Activated CD4-positive, alpha-beta T cell treated with anti-CD3 and anti-CD28 coated beads, Interleukin-2, amount 10 ng/mL, durations not matched to agents 7 days and 5 days (primary cell): ENCODE data around the gene ZNF616. TPM values are rescaled to one million over a fixed set of nuclear protein-coding genes. Genes with fewer than 3 reads are reported as not detected.

Source experiments
- CTCF ChIA-PET: fragments of 350-600 bp; sonication (Branson Sonifier 250); formaldehyde crosslinking; loops from one replicate; lab custom pipeline; 2021; ENCODE audit warnings: antibody characterized with exemption; lab: Charles Lee
- POLR2A ChIA-PET: fragments of 350-600 bp; sonication (Branson Sonifier 250); formaldehyde crosslinking; loops from one replicate; lab custom pipeline; 2021; ENCODE audit warnings: antibody characterized with exemption; lab: Charles Lee
- DNase-seq: peaks from one replicate; pipeline ENCODE4 v3.0.0-alpha.2; 2020
- H3K27ac Mint-ChIP-seq: one replicate; pipeline ENCODE4 v1.8.0; 2021; ENCODE audit warnings: mild to moderate bottlenecking, moderate library complexity, mixed read lengths
- H3K27me3 Mint-ChIP-seq: one replicate; pipeline ENCODE4 v1.8.0; 2021; ENCODE audit warnings: mixed read lengths
- H3K36me3 Mint-ChIP-seq: one replicate; pipeline ENCODE4 v1.8.0; 2021; ENCODE audit warnings: low read depth, mixed read lengths
- H3K4me1 Mint-ChIP-seq: one replicate; pipeline ENCODE4 v1.8.0; 2021; ENCODE audit warnings: mixed read lengths
- H3K4me3 Mint-ChIP-seq: one replicate; pipeline ENCODE4 v1.8.0; 2021; ENCODE audit warnings: mild to moderate bottlenecking, moderate library complexity, mixed read lengths
- H3K9me3 Mint-ChIP-seq: one replicate; pipeline ENCODE4 v1.8.0; 2021; ENCODE audit warnings: mixed read lengths
- total RNA-seq, 2 experiments: library from RNA; stranded (reverse); gene quantifications; one replicate each; pipeline ENCODE4 v1.2.3, GENCODE V29; 2021

Gene ZNF616
- 1 to 10 TPM; 7.5 to 8.3 TPM for total RNA-seq

DNA sequence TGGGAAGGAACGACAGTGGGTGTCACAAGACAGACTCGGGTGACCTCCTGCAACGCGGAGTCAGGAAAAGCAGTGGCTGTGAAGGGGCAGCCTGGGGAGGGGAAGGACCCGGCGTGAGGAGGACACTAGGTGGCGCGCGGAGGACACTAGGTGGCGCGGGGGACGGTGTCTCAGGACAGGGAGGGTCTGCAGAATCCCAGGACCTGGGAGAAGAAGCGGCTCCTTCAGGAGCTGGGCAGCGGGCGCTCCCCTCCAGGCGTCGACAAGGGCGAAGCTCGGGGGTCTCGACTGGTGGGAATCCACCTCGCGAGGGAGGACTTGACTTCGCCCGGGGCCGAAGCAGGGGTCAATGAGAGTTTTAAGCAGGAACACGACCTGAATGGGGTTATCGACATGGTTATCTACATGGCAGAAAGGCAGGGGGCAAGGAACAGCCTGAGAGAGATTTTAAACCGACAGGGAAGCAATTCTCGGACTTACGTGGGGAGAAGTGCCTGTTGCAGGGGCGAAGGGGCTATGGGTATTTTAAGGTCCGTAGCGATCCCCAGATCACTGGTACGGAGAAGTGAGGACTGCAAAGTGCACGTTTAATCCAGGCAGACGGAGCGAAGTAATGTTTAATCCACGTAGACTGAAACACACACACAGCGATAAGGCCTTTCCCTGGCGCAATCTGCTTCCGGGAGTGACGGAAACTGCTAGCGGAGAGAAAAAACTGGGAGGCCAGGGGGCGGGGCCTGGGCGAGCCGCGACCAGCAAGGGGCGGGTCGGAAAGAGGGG, at the start of gene ZNF616:
ZNF616 (minus strand) TSS at position 687 of the 780 bp plus-strand sequence. CDS start 9,426 bp downstream, outside the sequence.
- peak; percentile 97 for DNase-seq
- Mint-ChIP-seq H3K27me3 (no peaks in the 10 kb centered on the region), H3K4me3 (peak within 1 kb of the TSS; percentile 92), H3K9me3 (peaks cover 49% of the 10 kb centered on the region), H3K4me1 (peaks cover 29% of the 10 kb centered on the region), H3K36me3 (peaks cover 54% of the 10 kb centered on the region), H3K27ac (peak within 1 kb of the TSS; percentile 97)
- POLR2A ChIA-PET = no interaction called here
- CTCF ChIA-PET = interaction anchor here (0.7 to 1.6 kb wide), 3 partner anchors 50 to 1329 kb away, joined by 3 to 7 read pairs (median 6); partner anchors contain the start of gene PPP2R1A

DNA sequence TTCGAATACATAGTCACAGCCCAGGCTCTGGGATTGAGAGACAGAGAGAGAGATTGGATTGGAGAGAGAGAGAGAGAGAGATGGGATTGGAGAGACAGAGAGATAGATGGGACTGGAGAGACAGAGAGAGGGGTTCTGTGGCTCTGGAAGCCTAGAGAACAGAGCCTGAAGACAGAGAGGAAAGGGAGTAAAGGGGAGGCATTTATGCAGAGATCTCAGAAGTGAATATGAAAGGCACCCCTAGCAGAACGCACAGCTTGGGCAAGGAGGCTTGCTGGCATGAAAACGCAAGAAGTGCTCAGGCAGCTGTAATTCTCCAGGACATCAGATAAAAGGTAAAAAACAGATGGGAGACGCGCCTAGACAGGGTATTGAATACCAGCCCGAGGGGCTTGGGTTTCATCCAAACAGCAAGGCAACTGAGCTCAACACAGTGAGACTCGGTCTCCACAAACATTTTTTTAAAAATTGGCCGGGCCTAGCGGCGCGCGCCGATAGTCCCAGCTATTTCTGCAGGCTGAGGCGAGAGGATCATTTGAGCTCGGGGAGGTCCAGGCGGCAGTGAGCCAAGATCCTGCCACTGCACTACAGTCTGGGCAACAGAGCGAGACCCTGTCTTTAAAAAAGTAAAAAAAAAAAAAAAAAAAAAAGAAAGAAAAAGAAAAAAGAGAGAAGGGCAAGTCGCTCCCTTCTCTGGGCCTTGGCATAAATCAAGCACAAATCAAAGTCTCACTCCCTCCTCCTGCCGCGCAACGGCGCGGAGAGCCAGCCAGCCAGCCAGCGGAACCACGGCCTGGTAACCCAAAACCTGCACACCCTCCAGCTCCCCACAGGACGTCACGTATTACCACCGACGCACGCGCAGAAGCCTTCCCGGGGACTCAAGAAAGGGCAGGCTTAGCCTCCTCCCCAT, 49.3 kb upstream of the ZNF616 start:
- ChIA-PET POLR2A (interaction anchor here (0.7 kb wide), 1 partner anchor 17 kb away, joined by 3 read pairs; no protein-coding TSS in a partner anchor), CTCF (interaction anchor here (0.8 to 1.7 kb wide), 6 partner anchors 8 to 50 kb away, joined by 3 to 7 read pairs (median 4); partner anchors contain the start of gene ZNF616)
- DNase-seq = no peak
- Mint-ChIP-seq H3K27ac (peak overlapping the region; percentile 97), H3K27me3 (no peaks in the 10 kb centered on the region), H3K4me3 (peak overlapping the region; percentile 85), H3K9me3 (peaks cover 6% of the 10 kb centered on the region), H3K36me3 (peaks cover 23% of the 10 kb centered on the region), H3K4me1 (peaks cover 31% of the 10 kb centered on the region)

DNA sequence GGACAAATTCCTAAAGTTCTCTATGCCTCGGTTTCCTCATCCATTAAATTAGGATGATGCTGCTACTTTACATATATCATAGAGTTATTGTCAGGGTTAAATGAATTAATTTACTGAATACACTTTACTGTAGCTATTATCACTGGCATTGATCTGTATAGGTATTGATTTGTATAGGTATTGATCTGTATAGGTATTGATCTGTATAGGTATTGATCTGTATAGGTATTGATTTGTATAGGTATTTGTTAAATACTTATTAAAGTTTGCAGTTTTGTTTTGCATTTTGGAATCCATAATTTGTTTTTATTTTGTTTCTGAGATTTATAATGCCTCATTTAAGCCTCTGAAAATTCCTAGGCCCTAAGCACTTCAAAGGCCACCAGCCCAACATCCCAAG, 47.7 kb upstream of the ZNF616 start:
- peaks cover 11% of the 10 kb centered on the region for H3K36me3 Mint-ChIP-seq

DNA sequence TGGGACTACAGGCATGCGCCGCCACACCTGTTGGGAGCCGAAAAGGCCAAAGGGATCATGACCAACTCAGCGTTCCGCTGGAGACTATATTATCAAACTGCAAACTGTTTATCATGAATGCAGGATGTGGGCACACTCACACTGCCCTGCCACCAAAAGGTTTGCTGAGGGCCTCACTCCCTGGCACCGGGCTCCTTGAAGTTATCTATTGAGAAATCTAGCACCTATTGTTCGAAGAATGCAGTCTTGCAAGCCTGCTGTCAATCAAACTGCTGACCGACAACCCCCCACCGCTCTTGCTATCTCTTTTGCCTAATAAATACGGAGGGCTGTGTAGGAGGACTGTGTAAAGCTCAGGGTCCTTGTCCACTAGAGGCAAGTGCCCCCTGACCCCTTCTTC, 36.8 kb upstream of the ZNF616 start:
- no peak overlapping the region for H3K27ac Mint-ChIP-seq
- no peak for DNase-seq
- ChIA-PET CTCF (interaction anchor here (1.0 kb wide), 1 partner anchor 21 kb away, joined by 3 read pairs; no protein-coding TSS in a partner anchor), POLR2A (no interaction called here)
- H3K4me3 Mint-ChIP-seq = no peak overlapping the region
- H3K36me3 Mint-ChIP-seq = peaks cover 7% of the 10 kb centered on the region
- H3K27me3 Mint-ChIP-seq = no peaks in the 10 kb centered on the region
- peaks cover 7% of the 10 kb centered on the region for H3K4me1 Mint-ChIP-seq
- H3K9me3 Mint-ChIP-seq = peaks cover 26% of the 10 kb centered on the region

More for the DNA sequence above, 47.7 kb upstream of the ZNF616 start:
- DNase-seq = no peak
- POLR2A ChIA-PET = no interaction called here
- CTCF ChIA-PET = no interaction called here
- Mint-ChIP-seq H3K27me3 (no peaks in the 10 kb centered on the region), H3K4me3 (no peak overlapping the region), H3K9me3 (peaks cover 8% of the 10 kb centered on the region), H3K27ac (no peak overlapping the region), H3K4me1 (peaks cover 21% of the 10 kb centered on the region)

DNA sequence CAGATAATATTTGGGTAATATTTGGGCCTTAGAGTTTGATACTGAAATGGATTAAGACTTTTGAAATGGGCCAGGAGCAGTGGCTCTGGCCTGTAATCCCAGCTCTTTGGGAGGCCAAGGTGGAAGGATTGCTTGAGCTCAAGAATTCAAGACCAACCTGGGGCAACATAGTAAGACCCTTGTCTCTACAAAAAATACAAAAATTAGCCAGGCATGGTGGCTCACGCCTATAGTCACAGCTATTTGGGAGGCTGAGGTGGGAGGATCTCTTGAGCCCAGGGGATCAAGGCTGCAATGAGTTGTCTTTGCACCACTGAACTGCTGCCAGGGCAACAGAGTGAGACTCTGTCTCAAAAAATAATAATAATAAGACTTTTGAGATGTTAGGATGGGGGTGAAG, 32.6 kb upstream of the ZNF616 start:
- no peaks in the 10 kb centered on the region for H3K27me3 Mint-ChIP-seq
- H3K4me3 Mint-ChIP-seq = peak overlapping the region; percentile 83
- DNase-seq = no peak
- H3K9me3 Mint-ChIP-seq = peaks cover 38% of the 10 kb centered on the region
- POLR2A ChIA-PET = interaction anchor here (1.0 kb wide), 1 partner anchor 17 kb away, joined by 3 read pairs; the partner anchor contains the start of gene PPP2R1A
- H3K4me1 Mint-ChIP-seq = peaks cover 29% of the 10 kb centered on the region
- H3K36me3 Mint-ChIP-seq = peaks cover 44% of the 10 kb centered on the region
- H3K27ac Mint-ChIP-seq = peak overlapping the region; percentile 93
- CTCF ChIA-PET = interaction anchor here (0.9 to 1.6 kb wide), 2 partner anchors 9 to 17 kb away, joined by 3 to 4 read pairs; partner anchors contain the start of gene PPP2R1A

DNA sequence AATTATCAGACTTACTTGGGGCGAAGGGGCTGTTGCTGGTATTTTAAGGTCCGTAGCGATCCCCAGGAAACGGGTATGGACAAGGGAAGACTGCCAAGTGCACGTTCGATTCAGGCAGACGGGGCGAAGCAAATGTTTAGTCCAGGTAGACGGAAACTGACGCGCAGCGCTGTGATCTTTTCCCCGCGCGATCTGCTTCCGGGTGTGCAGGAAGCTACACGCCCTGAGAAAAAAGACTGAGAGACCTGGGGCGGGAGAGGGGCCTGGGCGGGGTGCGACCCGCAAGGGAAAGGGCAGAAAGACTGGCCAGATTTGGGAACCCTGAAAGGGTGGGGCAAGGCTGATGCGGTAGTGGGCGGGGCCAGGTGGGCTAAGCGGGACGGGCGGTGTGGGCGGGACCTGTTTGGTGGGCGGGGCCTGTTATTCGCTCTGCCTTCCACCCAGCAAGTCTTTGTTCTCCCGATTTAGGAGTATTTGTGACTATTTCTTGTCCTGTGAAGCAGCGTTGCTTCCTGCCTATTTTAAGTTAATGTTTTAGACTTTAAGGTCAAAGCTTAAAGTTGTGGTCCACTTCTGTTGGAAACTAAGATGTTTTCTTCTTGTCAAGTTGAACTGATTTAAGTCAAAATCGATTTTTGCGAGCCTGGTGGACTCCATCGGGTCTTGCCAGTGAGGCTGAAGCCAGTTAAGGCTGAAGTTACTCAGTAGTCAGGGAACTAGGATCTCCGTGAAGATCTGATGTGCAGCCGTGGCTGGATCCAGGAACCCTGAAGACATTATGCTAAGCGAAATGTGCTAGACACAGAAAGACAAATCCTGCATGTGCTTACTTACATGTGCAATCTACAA, 31.8 kb upstream of the ZNF616 start, which contains the start of gene ZNF836:
ZNF836 (minus strand) TSS at position 301 of the 849 bp plus-strand sequence. CDS start 3,549 bp downstream, outside the sequence.
- no peaks in the 10 kb centered on the region for H3K27me3 Mint-ChIP-seq
- CTCF ChIA-PET = interaction anchor here (0.9 to 1.6 kb wide), 2 partner anchors 10 to 18 kb away, joined by 3 to 4 read pairs; partner anchors contain the start of gene PPP2R1A
- peaks cover 51% of the 10 kb centered on the region for H3K36me3 Mint-ChIP-seq

DNA sequence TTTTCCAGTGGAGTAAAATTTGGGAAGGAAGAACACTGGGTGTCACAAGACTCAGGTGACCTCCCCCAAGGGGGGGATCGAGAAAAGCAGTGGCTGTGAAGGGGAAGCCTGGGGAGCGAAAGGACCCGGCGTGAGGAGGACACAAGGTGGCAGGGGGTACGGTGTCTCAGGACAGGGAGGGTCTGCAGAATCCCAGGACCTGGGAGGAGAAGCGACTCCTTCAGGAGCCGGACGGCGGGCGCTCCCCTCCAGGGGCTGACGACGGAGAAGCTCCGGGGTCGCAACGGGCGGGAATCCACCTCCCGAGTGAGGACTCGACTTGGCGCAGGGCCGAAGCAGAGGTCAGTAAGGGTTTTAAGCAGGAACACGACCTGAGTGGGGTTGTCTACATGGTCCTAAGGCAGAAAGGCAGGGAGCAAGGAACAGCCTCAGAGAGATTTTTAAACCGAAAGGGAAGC, 31.2 kb upstream of the ZNF616 start:
- H3K36me3 Mint-ChIP-seq = peaks cover 51% of the 10 kb centered on the region
- ChIA-PET POLR2A (no interaction called here), CTCF (no interaction called here)

More for the DNA sequence above, 31.8 kb upstream of the ZNF616 start, which contains the start of gene ZNF836:
- Mint-ChIP-seq H3K27ac (peak within 1 kb of the TSS; percentile 93), H3K9me3 (peaks cover 32% of the 10 kb centered on the region), H3K4me1 (peaks cover 29% of the 10 kb centered on the region), H3K4me3 (peak within 1 kb of the TSS; percentile 83)
- DNase-seq = peak; percentile 95
- POLR2A ChIA-PET = interaction anchor here (0.6 to 1.0 kb wide), 2 partner anchors 18 to 69 kb away, joined by 3 read pairs; partner anchors contain the start of gene PPP2R1A

DNA sequence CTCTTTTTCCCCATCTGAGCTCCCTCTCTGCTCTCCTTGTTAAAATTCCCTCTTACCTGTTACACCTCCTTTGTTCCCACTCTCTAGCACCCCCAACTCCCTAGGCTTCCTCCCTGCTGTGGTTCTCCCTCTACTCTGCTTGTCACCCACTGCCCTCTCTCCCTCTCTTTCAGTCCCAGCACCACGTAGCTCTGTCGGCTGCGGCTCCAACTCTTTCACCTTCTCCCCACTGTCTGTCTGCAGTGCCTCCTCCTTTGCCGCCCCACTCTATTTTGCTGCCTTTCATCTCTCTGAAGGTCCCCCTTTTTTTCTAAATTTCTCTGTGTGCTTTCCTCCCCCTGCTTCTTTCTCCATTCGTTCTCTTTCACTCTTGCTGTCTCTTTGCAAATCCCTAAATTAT, 30.6 kb upstream of the ZNF616 start:
- Mint-ChIP-seq H3K27me3 (no peaks in the 10 kb centered on the region), H3K4me3 (peak overlapping the region; percentile 83), H3K27ac (peak overlapping the region; percentile 93), H3K4me1 (peaks cover 29% of the 10 kb centered on the region), H3K36me3 (peaks cover 56% of the 10 kb centered on the region), H3K9me3 (peaks cover 32% of the 10 kb centered on the region)
- peak; percentile 10 for DNase-seq
- ChIA-PET POLR2A (no interaction called here), CTCF (no interaction called here)

More for the DNA sequence above, 31.2 kb upstream of the ZNF616 start:
- peak overlapping the region; percentile 93 for H3K27ac Mint-ChIP-seq
- peaks cover 29% of the 10 kb centered on the region for H3K9me3 Mint-ChIP-seq
- H3K4me1 Mint-ChIP-seq = peaks cover 29% of the 10 kb centered on the region
- peak overlapping the region; percentile 83 for H3K4me3 Mint-ChIP-seq
- no peaks in the 10 kb centered on the region for H3K27me3 Mint-ChIP-seq
- no peak for DNase-seq

DNA sequence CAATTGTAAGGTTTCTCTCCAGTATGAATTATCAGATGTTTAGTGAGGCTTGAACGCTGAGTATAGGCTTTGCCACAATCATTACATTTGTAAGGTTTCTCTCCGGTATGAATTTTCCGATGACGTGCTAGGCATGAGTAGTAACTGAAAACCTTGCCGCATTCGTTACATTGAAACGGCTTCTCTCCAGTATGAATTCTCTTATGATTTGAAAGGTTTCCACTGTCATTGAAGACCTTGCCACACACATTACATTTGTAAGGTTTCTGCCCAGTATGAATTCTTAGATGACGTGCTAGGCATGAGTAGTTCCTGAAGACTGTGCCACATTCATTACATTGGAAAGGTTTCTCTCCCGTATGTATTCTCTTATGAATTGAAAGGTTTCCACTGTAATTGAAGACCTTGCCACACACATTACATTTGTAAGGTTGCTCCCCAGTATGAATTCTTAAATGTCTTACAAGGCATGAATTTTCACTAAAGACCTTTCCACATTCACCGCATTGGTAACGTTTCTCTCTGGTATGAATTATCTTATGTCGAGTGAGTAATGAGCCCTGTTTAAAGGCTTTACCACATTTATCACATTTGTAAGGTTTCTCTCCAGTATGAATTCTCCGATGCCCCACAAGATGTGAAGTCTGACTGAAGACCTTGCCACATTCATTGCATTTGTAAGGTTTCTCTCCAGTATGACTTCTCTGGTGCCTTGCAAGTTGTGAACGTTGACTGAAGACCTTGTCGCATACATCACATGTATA, 16.0 kb upstream of the ZNF616 start:
- CTCF ChIA-PET = no interaction called here
- Mint-ChIP-seq H3K36me3 (peaks cover 80% of the 10 kb centered on the region), H3K27ac (no peak overlapping the region), H3K4me1 (no peaks in the 10 kb centered on the region), H3K9me3 (peaks cover 67% of the 10 kb centered on the region), H3K4me3 (no peak overlapping the region), H3K27me3 (no peaks in the 10 kb centered on the region)
- no peak for DNase-seq
- POLR2A ChIA-PET = no interaction called here

DNA sequence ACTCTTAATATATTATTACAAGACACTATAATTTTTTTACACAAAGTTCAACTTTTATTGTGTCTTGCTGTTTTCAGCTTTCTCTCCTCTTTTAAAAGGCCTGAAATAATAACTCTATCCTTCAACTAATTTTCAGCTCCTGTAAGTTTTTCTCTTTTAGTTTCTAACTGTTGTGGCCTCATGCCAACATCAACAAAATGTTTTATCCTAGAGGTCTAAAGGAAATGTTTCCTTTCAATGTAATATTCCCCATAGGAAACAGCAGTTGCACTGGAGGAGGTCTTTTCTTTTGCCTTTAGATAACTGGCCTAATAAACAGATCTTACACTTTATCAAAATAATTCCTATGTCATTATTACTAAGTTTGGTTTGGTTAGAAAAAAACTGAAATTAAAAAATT, 8.5 kb upstream of the ZNF616 start:
- Mint-ChIP-seq H3K4me1 (no peaks in the 10 kb centered on the region), H3K36me3 (peaks cover 24% of the 10 kb centered on the region), H3K27me3 (no peaks in the 10 kb centered on the region), H3K9me3 (peaks cover 43% of the 10 kb centered on the region), H3K27ac (no peak overlapping the region), H3K4me3 (no peak overlapping the region)
- POLR2A ChIA-PET = no interaction called here
- CTCF ChIA-PET = no interaction called here
- no peak for DNase-seq

DNA sequence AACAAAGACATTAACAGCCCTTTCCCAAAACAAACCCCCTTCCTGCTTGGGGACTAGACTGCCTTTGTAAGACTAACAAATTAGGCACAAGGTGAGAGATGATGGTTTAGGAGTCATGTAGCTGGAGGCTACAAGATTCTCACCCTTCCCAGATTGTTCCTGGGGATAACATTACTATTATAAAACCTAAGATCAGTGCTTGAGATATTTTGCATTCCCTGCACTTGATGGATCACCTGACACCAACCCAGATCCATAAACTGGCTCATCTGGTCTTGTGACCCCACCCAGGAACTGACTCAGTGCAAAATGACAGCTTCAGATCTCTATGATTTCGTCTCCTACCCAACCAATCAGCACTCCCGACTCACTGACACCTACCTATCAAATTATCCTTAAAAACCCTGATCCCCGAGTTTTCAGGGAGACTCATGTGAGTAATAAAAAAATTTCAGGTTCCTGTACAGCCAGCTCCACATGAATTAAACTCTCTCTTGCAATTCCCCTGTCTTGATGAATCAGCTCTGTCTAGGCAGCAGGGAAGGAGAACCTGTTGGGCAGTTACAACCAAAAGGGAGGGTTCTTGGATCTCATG, 2.4 kb upstream of the ZNF616 start:
- CTCF ChIA-PET = no interaction called here
- H3K4me1 Mint-ChIP-seq = peaks cover 29% of the 10 kb centered on the region
- POLR2A ChIA-PET = no interaction called here
- H3K36me3 Mint-ChIP-seq = peaks cover 34% of the 10 kb centered on the region
- no peak overlapping the region for H3K27ac Mint-ChIP-seq
- no peak for DNase-seq
- H3K27me3 Mint-ChIP-seq = no peaks in the 10 kb centered on the region
- H3K4me3 Mint-ChIP-seq = no peak overlapping the region
- H3K9me3 Mint-ChIP-seq = peaks cover 44% of the 10 kb centered on the region
